ACHN (cell line): Measurements from ENCODE around the gene MSI2.

Experiments used
- DNase-seq: peaks from one replicate; pipeline ENCODE4 v3.0.0-alpha.2; 2015
- in situ Hi-C: cut with HindIII; loops from 2 replicates; pipeline ENCODE4 v1.10.0; 2017; ENCODE audit warnings: low sequenced_read_pairs, low pct_ligation_motif_present, low pct_unique_long_range_greater_than_20kb

Gene MSI2

GRCh38 chr17:57512258-57512657 lies 255.9 kb downstream of the MSI2 start:
- in situ Hi-C loops = no loop called here
- DNase-seq = no peak

GRCh38 chr17:57512691-57513090 lies 256.4 kb downstream of the MSI2 start:
- in situ Hi-C loops = no loop called here
- no peak for DNase-seq

GRCh38 chr17:57513569-57513968 lies 257.2 kb downstream of the MSI2 start:
- in situ Hi-C loops = no loop called here
- no peak for DNase-seq

- in situ Hi-C loops = no loop called here
- no peak for DNase-seq
Measured at GRCh38 chr17:57514614-57515013, 258.3 kb downstream of the MSI2 start.

GRCh38 chr17:57515662-57516211 lies 259.4 kb downstream of the MSI2 start:
- in situ Hi-C loops = no loop called here
- DNase-seq = no peak

GRCh38 chr17:57516290-57517230 lies 260.2 kb downstream of the MSI2 start:
- in situ Hi-C loops = no loop called here
- DNase-seq = no peak

GRCh38 chr17:57517273-57517631 lies 260.9 kb downstream of the MSI2 start:
- DNase-seq = no peak
- in situ Hi-C loops = no loop called here

GRCh38 chr17:57517632-57518456 lies 261.5 kb downstream of the MSI2 start:
- no peak for DNase-seq

GRCh38 chr17:57518587-57519581 lies 262.6 kb downstream of the MSI2 start:
- in situ Hi-C loops = no loop called here

More at GRCh38 chr17:57517632-57518456, 261.5 kb downstream of the MSI2 start:
- in situ Hi-C loops = no loop called here

GRCh38 chr17:57519800-57520199 lies 263.5 kb downstream of the MSI2 start:
- DNase-seq = no peak
- in situ Hi-C loops = no loop called here

More at GRCh38 chr17:57518587-57519581, 262.6 kb downstream of the MSI2 start:
- peak; percentile 96 for DNase-seq

- peak; percentile 83 for DNase-seq
- in situ Hi-C loops = no loop called here
Measured at GRCh38 chr17:57521606-57522005, 265.3 kb downstream of the MSI2 start.

- no peak for DNase-seq
- in situ Hi-C loops = no loop called here
Measured at GRCh38 chr17:57522042-57523005, 266.0 kb downstream of the MSI2 start.

GRCh38 chr17:57523926-57524632 lies 267.8 kb downstream of the MSI2 start:
- in situ Hi-C loops = no loop called here
- DNase-seq = peak; percentile 83

GRCh38 chr17:57524839-57525568 lies 268.7 kb downstream of the MSI2 start:
- no peak for DNase-seq
- in situ Hi-C loops = no loop called here

- DNase-seq = no peak
- in situ Hi-C loops = no loop called here
Measured at GRCh38 chr17:57527221-57528057, 271.1 kb downstream of the MSI2 start.
